Osteocyte (in vitro differentiated cells): ENCODE results near the gene ADAT2. TPM values are rescaled to one million over a fixed set of nuclear protein-coding genes. Genes with fewer than 3 reads are reported as not detected.
"Not testable (repeated sequence)": the region's sequence is repeated elsewhere in the genome, so short reads cannot be mapped to it uniquely, and the experiment has no call there.

Source experiments
- DNase-seq: peaks from one replicate; pipeline ENCODE4 v3.0.0; 2021; ENCODE audit warnings: mixed read lengths; ENCODE audit not compliant: unreplicated experiment; ENCODE audit errors: extremely low spot score
- H3K27ac Mint-ChIP-seq: one replicate; pipeline ENCODE4 v1.8.0; 2021; ENCODE audit warnings: mild to moderate bottlenecking, mixed read lengths; ENCODE audit not compliant: unreplicated experiment
- H3K27me3 Mint-ChIP-seq: one replicate; pipeline ENCODE4 v1.8.0; 2021; ENCODE audit warnings: mixed read lengths; ENCODE audit not compliant: unreplicated experiment
- H3K36me3 Mint-ChIP-seq: one replicate; pipeline ENCODE4 v1.8.0; 2021; ENCODE audit warnings: mixed read lengths; ENCODE audit not compliant: unreplicated experiment
- H3K4me1 Mint-ChIP-seq: one replicate; pipeline ENCODE4 v1.8.0; 2021; ENCODE audit warnings: mixed read lengths; ENCODE audit not compliant: unreplicated experiment
- H3K4me3 Mint-ChIP-seq: one replicate; pipeline ENCODE4 v1.8.0; 2021; ENCODE audit warnings: mild to moderate bottlenecking, moderate library complexity, mixed read lengths; ENCODE audit not compliant: unreplicated experiment
- H3K9me3 Mint-ChIP-seq: one replicate; pipeline ENCODE4 v1.8.0; 2021; ENCODE audit warnings: mixed read lengths; ENCODE audit not compliant: unreplicated experiment
- total RNA-seq: library from RNA; stranded (reverse); gene quantifications from 2 replicates; pipeline ENCODE4 v1.2.1, GENCODE V29; 2021
- TF ChIP-seq, protein P1 (sequence below): fragments of 200-600 bp; sonication (generic); IDR thresholded peaks from 2 replicates; pipeline ENCODE4 v1.5.0; 2021; ENCODE audit warnings: antibody characterized with exemption, mild to moderate bottlenecking, moderate library complexity

ADAT2 gene
- total RNA-seq, 1 donor from 2014 or later, result 4.3 TPM

DNA sequence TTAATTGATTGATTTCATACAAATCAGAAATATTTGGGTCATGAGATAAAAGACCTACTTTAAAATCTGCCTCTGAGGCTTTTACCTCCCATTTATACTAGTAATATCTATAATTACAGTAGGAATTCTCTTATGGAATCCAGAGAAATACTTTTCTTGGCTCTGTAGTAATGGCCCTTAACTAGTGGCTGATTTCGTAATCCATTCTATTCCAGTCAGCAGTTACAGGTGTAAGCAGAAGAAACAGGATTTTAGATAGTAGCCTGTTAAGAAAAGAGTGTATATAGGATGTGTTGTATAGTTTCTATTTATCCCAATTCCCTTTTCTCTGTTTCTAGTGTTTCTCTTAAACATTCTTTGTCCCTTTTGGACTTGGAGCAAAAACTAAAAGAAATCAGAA is 21.3 kb upstream of the ADAT2 start:
- Mint-ChIP-seq H3K27me3 (no peaks in the 10 kb centered on the region), H3K27ac (no peak overlapping the region), H3K9me3 (no peaks in the 10 kb centered on the region), H3K36me3 (peaks cover 37% of the 10 kb centered on the region), H3K4me3 (no peak overlapping the region), H3K4me1 (no peaks in the 10 kb centered on the region)
- DNase-seq, result no peak
- TF ChIP-seq, protein P1, sequence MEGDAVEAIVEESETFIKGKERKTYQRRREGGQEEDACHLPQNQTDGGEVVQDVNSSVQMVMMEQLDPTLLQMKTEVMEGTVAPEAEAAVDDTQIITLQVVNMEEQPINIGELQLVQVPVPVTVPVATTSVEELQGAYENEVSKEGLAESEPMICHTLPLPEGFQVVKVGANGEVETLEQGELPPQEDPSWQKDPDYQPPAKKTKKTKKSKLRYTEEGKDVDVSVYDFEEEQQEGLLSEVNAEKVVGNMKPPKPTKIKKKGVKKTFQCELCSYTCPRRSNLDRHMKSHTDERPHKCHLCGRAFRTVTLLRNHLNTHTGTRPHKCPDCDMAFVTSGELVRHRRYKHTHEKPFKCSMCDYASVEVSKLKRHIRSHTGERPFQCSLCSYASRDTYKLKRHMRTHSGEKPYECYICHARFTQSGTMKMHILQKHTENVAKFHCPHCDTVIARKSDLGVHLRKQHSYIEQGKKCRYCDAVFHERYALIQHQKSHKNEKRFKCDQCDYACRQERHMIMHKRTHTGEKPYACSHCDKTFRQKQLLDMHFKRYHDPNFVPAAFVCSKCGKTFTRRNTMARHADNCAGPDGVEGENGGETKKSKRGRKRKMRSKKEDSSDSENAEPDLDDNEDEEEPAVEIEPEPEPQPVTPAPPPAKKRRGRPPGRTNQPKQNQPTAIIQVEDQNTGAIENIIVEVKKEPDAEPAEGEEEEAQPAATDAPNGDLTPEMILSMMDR, result no peak

DNA sequence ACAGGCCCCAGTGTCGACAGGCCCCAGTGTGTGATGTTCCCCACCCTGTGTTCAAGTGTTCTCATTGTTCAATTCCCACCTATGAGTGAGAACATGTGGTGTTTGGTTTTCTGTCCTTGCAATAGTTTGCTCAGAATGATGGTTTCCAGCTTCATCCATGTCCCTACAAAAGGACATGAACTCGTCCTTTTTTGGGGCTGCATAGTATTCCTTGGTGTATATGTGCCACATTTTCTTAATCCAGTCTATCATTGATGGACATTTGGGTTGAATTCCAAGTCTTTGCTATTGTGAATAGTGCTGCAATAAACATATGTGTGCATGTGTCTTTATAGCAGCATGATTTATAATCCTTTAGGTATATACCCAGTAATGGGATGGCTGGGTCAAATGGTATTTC is 18.3 kb upstream of the ADAT2 start:
- H3K36me3 Mint-ChIP-seq, result peaks cover 20% of the 10 kb centered on the region
- not testable (repeated sequence) for H3K27me3 Mint-ChIP-seq, H3K4me3 Mint-ChIP-seq, H3K27ac Mint-ChIP-seq, H3K9me3 Mint-ChIP-seq, DNase-seq, H3K4me1 Mint-ChIP-seq

DNA sequence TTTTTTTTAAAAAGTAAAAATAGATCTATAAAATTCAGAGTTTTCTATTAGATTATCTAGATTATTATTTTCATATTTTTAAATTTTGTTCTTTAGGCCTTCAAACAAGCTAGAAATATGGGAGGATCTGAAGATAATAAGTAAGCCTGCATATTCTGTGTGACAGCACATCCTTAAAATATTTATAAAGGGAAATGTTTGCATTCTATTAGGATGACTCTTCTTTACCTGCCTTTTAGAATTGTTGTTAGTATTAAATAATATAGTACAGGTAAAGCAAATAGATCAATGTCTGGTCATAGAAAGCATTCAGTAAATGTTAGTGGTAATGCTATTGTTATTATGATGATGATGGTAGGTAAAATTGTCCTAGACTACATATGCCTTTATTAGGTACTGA is 17.5 kb upstream of the ADAT2 start:
- Mint-ChIP-seq H3K36me3 (peaks cover 18% of the 10 kb centered on the region), H3K27ac (no peak overlapping the region), H3K9me3 (no peaks in the 10 kb centered on the region), H3K27me3 (no peaks in the 10 kb centered on the region), H3K4me3 (no peak overlapping the region), H3K4me1 (no peaks in the 10 kb centered on the region)
- TF ChIP-seq, protein P1, result no peak
- no peak for DNase-seq

DNA sequence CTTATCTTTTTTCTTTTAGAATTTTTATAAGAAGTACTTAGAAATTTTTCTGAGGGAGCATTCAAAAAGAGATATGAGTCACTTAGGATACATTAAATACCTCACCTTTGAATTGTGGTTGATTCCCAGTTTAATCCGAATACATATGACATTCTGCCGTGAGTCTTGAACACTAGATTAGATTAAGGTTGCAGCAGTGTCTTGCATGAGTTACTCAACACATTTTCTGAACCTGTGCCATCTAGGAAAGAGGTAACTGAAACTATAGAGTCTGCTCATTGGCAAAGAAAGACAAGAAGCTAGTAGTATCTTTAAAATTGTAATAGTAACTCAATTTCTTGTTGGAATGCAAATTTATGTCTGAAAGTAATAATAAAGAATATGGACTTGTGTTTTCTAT is 15.1 kb upstream of the ADAT2 start:
- no peak overlapping the region for H3K4me3 Mint-ChIP-seq
- no peaks in the 10 kb centered on the region for H3K9me3 Mint-ChIP-seq
- no peaks in the 10 kb centered on the region for H3K4me1 Mint-ChIP-seq
- H3K36me3 Mint-ChIP-seq, result peaks cover 13% of the 10 kb centered on the region
- no peaks in the 10 kb centered on the region for H3K27me3 Mint-ChIP-seq
- TF ChIP-seq, protein P1, result no peak
- no peak for DNase-seq
- H3K27ac Mint-ChIP-seq, result no peak overlapping the region

DNA sequence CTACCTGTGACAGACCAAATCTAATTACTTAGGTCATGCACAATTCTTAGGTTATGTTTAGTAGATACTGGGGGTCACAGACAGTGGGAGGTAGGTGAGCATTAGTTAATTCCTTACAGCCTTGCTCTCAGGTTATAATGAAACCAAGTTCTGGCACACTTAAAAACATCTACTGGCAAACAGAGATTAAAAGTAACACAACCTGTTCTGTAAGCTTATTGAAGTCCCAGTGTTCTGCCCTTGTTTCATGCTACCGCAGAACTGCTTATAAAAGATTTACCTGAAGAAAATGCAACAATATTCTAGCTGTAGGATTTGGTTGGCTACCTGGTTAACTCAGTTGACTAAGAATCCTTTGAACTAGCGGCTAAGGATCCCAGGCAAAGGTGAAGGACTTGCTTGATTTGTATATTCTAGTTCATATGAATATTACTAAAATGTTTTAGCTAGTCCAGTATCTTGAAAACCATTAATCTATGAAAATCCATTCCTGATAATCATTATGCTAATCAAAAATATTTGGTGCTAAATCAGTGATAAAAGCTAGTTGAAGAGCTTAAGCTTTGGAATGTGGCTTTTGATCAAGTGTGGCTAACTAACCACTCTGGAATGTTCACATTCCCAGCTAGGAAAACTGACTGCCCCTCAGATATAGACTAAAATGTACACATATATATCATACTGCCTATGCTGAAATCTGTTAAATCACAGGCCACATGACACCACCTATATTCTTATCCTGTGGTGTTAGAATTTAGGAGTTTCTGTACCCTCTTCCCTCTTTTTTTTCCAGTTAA is 7.3 kb upstream of the ADAT2 start:
- TF ChIP-seq, protein P1, result no peak
- DNase-seq, result no peak
- H3K36me3 Mint-ChIP-seq, result peaks cover 12% of the 10 kb centered on the region
- no peak overlapping the region for H3K4me3 Mint-ChIP-seq
- peaks cover 8% of the 10 kb centered on the region for H3K4me1 Mint-ChIP-seq
- H3K27me3 Mint-ChIP-seq, result no peaks in the 10 kb centered on the region
- no peaks in the 10 kb centered on the region for H3K9me3 Mint-ChIP-seq
- H3K27ac Mint-ChIP-seq, result no peak overlapping the region
